ENCODE results near the gene LDLRAD3.

Gene LDLRAD3

DNA sequence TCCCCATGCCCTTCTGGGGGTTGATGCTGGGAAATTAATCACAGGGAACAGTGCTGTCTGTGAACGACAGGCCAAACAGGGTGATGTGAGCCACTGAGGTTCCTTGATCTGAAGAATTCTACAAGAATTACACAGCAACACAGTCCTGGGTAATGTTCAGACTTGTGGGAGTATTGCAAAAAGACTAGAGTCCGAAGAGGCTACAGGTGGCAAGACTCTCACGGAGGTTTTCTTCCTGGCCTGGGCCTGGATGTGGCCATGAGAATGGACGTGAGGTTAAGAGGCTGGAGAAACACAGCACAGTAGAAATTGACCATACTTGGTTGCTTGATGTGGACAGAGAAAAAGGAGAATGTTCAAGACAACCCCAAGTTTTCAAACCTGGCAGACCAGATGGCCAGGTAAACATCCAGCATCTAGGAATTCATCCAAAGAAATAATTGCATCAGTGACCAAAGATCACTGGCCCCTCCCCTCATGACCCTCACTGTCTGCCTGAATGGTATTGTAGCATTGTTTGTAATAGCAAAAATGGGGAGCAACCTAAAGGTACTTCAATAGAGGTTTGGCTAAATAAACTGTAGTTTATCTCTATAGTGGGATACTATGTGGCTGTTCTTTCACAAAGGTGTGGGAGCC lies 274.5 kb downstream of the LDLRAD3 start:
- no peak overlapping the region for H3K9ac ChIP-seq
- H3K4me2 ChIP-seq (ENCODE audit: low read length), result no peak overlapping the region
- H3K27ac ChIP-seq, result no peak overlapping the region
- no peak overlapping the region for H3K4me3 ChIP-seq (ENCODE audit: low read depth, low read length)
- TF ChIP-seq, protein P1, sequence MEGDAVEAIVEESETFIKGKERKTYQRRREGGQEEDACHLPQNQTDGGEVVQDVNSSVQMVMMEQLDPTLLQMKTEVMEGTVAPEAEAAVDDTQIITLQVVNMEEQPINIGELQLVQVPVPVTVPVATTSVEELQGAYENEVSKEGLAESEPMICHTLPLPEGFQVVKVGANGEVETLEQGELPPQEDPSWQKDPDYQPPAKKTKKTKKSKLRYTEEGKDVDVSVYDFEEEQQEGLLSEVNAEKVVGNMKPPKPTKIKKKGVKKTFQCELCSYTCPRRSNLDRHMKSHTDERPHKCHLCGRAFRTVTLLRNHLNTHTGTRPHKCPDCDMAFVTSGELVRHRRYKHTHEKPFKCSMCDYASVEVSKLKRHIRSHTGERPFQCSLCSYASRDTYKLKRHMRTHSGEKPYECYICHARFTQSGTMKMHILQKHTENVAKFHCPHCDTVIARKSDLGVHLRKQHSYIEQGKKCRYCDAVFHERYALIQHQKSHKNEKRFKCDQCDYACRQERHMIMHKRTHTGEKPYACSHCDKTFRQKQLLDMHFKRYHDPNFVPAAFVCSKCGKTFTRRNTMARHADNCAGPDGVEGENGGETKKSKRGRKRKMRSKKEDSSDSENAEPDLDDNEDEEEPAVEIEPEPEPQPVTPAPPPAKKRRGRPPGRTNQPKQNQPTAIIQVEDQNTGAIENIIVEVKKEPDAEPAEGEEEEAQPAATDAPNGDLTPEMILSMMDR (IDR thresholded peaks at IDR 0.05), result no peak
- no peak overlapping the region for H2AFZ ChIP-seq
- H3K36me3 ChIP-seq (ENCODE audit: control insufficient read depth, insufficient read depth, low read length), result no peaks in the 10 kb centered on the region
- no peaks in the 10 kb centered on the region for H3K79me2 ChIP-seq
- H3K9me3 ChIP-seq (ENCODE audit: control insufficient read depth, low read length), result no peaks in the 10 kb centered on the region
- H3K27me3 ChIP-seq (ENCODE audit: control insufficient read depth, insufficient read depth, low read length), result no peaks in the 10 kb centered on the region
- H3K4me1 ChIP-seq, result no peaks in the 10 kb centered on the region

GRCh38 chr11:36219996-36220395 lies 276.1 kb downstream of the LDLRAD3 start:
- H3K9ac ChIP-seq, result no peak overlapping the region

DNA sequence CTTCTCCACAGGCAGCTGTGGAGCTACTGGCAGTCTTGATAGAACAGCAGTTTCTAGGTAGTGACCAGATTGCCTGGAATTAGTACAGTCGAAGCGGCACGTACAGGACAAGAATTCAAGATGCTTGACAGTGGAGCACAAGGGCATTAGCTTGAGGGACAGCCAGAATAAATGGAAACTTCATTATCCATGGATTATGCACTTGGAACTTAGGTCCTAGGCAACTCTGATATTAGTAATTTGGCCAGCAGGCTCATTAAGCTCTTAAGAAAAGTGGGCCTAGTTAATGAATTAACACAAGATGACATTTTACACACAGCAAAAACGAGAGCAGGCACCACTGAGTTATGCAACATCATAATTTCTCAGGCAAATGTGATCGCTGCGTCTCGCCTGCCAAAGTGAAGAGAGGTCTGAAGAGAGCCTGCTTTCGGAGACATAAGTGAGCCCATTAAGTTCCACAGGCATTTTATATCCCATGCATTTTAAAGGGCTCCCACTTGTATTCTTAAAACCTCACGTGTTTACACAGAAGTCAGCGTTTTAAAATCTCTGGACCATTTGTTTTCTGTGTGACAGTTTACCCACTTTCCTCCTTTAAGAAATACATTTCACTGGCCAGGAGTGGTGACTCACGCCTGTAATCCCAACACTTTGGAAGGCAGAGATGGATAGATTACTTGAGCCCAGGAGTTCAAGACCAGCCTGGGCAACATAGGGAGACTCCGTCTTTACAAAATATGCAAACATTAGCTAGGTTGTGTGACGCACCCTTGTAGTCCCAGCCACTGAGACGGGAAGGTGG lies 279.2 kb downstream of the LDLRAD3 start:
- TF ChIP-seq, protein P1 (IDR thresholded peaks at IDR 0.05), result no peak
- no peaks in the 10 kb centered on the region for H3K36me3 ChIP-seq (ENCODE audit: control insufficient read depth, insufficient read depth, low read length)
- no peak overlapping the region for H3K4me2 ChIP-seq (ENCODE audit: low read length)
- H3K4me3 ChIP-seq (ENCODE audit: low read depth, low read length), result no peak overlapping the region
- H3K4me1 ChIP-seq, result no peaks in the 10 kb centered on the region
- no peak overlapping the region for H3K27ac ChIP-seq
- no peak overlapping the region for H2AFZ ChIP-seq
- H3K9ac ChIP-seq, result no peak overlapping the region
- H3K79me2 ChIP-seq, result no peaks in the 10 kb centered on the region
- no peaks in the 10 kb centered on the region for H3K9me3 ChIP-seq (ENCODE audit: control insufficient read depth, low read length)
- H3K27me3 ChIP-seq (ENCODE audit: control insufficient read depth, insufficient read depth, low read length), result no peaks in the 10 kb centered on the region

More at GRCh38 chr11:36219996-36220395, 276.1 kb downstream of the LDLRAD3 start:
- TF ChIP-seq, protein P1 (IDR thresholded peaks at IDR 0.05), result no peak
- no peaks in the 10 kb centered on the region for H3K9me3 ChIP-seq (ENCODE audit: control insufficient read depth, low read length)
- H2AFZ ChIP-seq, result no peak overlapping the region
- no peaks in the 10 kb centered on the region for H3K79me2 ChIP-seq
- no peaks in the 10 kb centered on the region for H3K4me1 ChIP-seq
- no peak overlapping the region for H3K4me3 ChIP-seq (ENCODE audit: low read depth, low read length)
- H3K4me2 ChIP-seq (ENCODE audit: low read length), result no peak overlapping the region
- no peak overlapping the region for H3K27ac ChIP-seq
- no peaks in the 10 kb centered on the region for H3K36me3 ChIP-seq (ENCODE audit: control insufficient read depth, insufficient read depth, low read length)
- no peaks in the 10 kb centered on the region for H3K27me3 ChIP-seq (ENCODE audit: control insufficient read depth, insufficient read depth, low read length)

- H3K9ac ChIP-seq, result no peak overlapping the region
- no peaks in the 10 kb centered on the region for H3K79me2 ChIP-seq
- H3K4me3 ChIP-seq (ENCODE audit: low read depth, low read length), result no peak overlapping the region
- no peaks in the 10 kb centered on the region for H3K36me3 ChIP-seq (ENCODE audit: control insufficient read depth, insufficient read depth, low read length)
- H3K27ac ChIP-seq, result no peak overlapping the region
- no peak overlapping the region for H2AFZ ChIP-seq
- TF ChIP-seq, protein P1 (IDR thresholded peaks at IDR 0.05), result no peak
- no peaks in the 10 kb centered on the region for H3K27me3 ChIP-seq (ENCODE audit: control insufficient read depth, insufficient read depth, low read length)
- H3K9me3 ChIP-seq (ENCODE audit: control insufficient read depth, low read length), result no peaks in the 10 kb centered on the region
- no peak overlapping the region for H3K4me2 ChIP-seq (ENCODE audit: low read length)
- H3K4me1 ChIP-seq, result no peaks in the 10 kb centered on the region
Measured at GRCh38 chr11:36224209-36224882, 280.5 kb downstream of the LDLRAD3 start.
